GM18873 (cell line): Measurements from ENCODE around the gene TSPAN33.

Experiments
- ATAC-seq: cut with Tn5 transposase; IDR thresholded peaks from one replicate; pipeline ENCODE4 v1.9.1; 2021; ENCODE audit warnings: mild to moderate bottlenecking, moderate library complexity, moderate number of reproducible peaks; ENCODE audit not compliant: unreplicated experiment, low FRiP score

The TSPAN33 gene

DNA sequence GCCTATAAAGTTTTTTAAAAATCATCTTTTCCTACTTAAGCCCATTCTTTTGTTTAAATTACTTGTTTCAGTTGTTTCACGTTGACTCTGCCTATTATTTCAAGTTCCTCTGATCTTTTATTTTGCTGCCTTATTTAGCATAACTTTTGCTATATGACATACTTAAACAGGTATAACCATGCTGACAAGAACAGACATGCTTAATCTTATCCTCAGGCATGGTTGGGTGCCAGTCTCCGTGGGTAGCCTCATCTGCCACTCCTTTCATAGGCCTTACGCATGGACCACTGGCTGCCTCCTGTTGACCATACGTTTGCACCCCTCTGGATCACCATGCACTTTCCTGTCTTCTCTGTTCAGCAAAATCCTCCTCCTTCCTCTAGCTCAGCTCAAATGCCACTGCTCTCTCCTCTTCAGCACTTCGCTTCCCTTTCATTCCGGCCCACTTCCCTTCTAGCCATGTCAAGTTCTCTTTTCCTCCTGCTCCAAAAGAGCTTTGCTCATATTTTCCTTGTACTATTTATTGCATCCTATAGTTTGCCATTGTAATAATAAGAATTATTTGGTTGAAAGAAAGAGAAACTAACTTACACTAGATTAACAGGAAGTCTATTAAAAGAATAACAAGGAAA is 10.0 kb upstream of the TSPAN33 start:
- no peak for ATAC-seq

DNA sequence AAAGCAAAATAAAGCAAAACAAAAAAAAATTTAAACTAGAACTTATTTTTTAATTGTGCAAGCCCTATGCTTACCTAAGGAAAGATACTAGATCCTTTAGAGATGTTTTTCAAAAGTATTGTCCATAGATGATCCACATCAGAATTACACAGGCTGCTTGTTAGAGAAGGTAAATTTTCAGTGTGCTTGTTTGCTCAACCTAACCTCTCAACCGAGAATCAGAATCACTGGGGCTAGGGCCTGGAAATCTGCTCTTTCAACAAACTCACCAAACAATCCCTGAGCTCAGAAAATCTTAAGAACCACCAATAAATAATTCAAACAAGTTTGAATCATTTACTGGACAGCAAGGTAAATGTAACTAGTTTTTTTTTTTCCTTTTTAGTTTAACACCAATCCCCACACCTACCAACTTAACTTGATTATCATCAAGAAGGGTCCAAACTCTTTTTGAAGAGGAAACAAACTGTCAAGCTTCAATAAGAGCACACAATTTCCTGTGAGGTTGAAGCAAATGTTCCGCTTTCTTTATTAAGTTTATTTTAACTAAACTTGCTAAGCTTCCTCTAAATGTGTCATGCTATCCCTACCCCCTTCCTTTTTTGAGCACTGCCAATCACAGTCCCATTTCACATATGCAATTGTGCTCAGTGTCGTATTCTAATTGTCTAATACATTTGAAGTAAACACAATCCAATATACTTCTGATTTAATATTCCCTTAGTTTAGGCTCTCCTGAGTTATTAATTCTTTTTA is 7.4 kb upstream of the TSPAN33 start:
- ATAC-seq = no peak

DNA sequence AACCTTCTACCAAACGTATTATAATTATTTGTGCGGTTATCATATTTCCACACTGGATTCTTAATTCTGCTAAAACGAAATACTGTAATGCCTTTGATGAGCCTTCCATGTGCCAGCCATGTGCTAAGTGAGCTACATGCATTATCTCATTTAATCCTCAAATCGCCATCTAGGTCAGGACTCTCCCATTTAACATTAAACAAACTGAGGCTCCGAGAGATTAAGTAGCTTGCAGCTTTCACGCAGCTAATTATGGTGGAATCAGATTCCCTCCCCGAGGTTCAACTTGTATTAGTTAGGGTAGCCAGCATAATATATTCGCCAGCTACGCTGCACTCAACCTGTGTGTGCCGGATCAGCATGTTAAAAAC is 798 bp upstream of the TSPAN33 start:
- no peak for ATAC-seq

DNA sequence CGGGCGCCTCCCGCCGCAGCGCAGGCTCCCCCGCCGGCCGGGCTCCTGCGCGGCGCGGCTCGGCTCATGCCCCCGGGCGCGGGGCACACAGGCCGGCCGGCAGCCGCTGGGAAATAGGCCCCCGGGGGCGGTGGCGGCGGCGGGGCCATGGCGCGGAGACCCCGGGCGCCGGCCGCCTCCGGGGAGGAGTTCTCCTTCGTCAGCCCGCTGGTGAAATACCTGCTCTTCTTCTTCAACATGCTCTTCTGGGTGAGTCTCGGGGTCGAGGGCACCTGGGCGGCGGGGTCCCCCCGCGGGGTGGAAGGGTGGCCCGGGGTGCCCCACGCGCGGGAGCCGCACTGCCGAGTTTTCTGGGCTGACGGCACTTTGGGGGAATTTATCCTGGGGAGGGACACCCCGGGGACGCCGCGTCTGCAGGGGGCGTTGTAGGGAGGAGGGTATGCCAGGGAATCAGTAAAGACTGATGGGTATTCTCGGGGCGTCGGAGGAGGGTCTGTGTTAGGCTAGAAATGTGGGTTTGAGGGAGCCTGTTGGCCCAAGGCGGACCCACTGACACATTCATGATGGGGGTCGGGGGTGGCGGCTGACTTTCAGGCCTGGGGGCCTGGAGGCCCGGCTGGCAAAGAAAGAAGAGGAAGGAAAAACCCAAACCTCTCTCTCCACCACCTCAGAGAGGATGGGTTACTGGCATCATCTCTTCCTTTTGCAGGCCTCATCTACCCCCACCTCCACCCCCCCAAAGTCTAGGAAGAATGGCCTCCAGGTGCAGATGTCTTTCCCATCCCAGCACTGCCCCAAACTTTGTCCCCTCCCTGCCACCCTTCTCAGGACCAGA is 544 bp downstream of the TSPAN33 start:
- ATAC-seq = no peak

DNA sequence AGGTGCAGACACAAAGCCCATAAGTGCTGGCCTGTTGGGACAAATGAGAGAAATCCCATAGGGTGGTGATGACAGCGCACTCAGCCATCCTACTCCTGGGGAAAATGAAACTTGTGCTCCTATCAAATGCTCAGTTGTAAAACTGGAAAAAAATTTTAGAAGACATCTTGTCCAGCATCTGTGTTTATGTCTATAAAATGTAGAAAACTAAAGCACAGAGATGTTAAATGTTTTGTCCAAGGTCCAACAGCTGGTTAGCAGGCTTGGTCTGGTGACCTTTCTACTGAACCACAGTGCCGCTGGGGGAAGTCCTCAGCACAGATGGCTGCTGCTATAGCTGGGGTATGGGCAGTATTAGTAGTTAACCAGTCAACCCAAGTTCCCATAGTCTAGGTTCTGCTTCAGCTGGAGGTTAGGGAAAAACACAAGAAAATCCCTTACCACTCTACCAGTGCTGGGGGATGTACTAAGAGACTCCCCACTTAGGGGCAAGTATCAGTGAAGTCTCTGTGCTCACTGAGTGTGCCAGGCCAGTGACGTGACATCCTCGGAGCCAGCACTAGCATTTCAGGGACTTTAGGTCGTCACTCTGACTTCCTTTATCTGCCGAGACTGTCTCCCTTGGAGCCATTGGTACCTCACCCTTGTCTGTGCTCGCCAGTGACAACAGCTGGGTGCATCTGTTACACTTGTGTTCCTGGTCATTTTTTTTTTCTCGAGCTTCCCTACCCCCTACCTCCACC is 1.9 kb downstream of the TSPAN33 start:
- ATAC-seq = peak; percentile 72

DNA sequence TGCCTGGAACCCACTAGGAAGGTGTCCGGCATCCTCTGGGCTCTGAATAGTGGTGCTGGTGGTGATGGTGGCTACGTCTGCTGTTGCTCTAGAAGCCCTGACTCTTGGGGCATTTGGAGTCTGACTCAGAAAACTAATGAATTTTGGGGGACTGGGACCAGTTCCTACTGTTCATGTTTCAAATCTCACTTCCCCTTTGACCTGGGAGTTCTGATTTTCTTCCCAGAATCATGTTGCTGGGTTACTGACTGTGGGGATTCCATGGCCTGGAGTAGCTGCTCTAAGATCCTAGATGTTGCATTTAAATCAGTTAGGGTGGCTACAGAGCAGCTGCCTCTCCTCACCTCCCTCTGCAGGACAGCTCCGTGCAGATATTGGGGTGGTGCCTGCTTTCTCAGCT is 3.2 kb downstream of the TSPAN33 start:
- no peak for ATAC-seq

DNA sequence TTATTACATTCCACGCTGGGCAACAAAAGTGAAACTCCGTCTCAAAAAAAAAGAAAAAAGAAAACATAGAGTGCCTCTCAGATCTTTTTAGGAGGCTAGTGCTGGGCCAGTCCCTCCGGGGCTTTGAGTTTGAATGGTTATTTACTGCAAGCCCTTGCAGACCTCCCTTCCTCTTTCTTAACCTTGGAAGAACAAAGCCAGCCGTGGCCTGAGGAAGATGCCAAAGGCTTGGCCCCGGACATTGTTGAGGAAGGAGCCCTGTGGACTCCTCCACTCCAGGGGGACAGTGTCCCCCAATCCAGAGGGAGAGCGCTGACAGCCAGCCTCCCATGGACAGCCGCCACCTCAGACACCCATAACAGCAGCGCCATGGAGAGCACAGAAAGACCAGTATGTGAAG is 5.0 kb downstream of the TSPAN33 start:
- no peak for ATAC-seq

DNA sequence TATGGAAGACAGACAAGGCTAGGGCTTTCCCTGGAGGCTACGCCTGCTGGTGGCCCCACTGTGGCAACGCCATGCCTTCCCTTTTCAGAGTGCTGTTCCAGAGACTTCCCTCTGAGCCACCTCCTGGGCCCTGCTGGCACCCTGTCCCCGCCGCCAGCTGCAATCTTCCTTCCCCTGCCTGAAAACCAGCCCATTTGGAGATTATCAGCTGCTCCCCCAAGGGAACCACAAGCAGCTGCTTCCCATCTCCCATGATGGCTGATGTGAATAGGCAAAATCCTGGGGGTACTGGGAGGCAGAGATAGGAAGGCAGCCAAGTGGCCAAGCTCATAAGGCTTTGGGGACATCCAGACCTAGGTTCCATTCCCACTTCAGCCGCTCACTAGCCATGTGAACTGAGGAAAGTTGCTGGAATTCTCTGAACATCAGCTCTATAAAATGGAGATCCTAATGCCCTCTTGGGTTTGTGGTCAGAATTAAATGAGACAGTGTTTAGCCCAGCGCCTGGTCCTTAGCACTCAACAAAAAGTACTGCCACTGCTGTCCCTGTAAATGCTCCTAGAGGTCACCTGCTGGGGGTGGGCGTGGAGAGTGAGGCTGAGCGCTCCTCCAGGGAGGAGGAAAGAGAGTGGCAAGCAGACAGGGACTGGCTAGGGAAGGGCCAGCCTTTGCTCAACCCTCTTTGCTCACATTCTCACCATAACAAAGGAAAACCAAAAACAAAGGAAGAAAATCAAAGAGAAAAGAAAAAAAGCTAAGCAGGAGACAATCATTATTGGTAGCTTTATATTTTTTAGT is 5.9 kb downstream of the TSPAN33 start:
- ATAC-seq = no peak

DNA sequence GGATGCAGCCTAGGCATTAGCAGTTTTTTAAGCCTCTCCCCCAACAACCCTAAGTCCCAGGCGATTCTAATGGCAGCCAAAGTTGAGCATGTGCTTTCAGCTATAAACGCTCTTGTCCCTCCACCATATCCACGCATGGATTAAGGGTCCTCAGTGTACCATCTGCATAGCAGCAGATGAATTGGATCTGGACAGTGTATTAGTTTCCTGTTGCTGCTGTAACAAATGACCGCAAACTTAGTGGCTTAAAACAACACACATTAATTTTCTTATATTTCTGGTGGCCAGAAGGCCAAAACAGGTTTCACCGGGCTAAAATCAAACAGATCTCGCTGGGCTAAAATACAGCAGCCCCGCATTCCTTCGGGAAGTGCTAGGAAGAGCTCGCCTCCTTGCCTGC is 13.1 kb downstream of the TSPAN33 start:
- no peak for ATAC-seq

DNA sequence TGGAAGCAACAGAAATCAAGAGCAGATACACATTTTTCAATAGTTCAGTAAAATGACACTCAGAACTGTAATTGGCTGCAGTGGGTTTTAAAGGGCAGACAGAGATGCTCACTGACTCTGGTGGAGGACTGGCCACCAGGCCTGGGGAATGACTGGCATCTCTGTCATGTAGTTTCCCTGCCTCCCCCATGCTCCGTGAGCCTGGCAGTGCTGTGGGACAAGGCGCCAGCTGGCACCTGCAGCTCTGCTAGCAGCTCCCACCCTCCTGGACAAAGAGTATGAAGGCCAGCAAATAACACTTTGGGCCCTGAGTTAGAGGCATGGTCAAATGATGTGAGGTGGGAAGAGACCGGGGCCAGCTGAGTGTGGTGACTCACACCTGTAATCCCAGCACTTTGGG is 15.0 kb downstream of the TSPAN33 start:
- no peak for ATAC-seq

DNA sequence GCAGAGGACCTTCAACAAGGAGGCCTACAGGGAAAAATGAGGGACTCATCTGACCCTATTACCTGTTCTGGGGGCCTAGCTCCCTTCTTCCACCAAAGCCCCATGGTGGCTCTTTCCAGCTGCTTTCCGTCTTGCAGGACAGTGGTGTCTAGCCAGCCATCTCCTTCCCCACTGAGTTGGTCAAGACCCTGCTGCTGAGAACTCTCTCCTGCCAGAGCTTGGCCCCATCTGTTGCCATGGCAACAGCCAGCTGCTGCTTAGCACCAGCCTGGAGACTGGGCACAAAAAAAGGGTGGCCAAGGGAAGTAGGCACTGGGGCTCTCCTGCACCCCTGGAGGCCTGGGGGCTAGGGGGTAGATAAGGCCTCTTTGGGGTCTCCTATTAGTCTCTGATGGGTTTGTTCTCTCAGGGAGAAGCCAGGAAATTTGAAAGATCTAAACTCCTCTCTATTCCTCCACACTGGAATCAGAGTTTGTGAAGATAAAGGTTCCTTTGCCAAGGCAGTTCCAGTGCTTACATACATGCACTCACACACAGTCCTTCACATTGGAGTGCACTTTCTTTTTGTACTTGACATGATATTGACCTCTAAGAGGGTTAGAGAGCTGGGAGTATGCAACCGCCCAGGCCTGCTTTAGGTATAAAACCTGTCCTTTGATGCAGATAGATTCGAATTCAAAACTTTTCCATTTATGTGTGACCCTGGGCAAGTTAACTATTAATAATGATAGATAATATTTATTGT is 15.8 kb downstream of the TSPAN33 start:
- no peak for ATAC-seq

DNA sequence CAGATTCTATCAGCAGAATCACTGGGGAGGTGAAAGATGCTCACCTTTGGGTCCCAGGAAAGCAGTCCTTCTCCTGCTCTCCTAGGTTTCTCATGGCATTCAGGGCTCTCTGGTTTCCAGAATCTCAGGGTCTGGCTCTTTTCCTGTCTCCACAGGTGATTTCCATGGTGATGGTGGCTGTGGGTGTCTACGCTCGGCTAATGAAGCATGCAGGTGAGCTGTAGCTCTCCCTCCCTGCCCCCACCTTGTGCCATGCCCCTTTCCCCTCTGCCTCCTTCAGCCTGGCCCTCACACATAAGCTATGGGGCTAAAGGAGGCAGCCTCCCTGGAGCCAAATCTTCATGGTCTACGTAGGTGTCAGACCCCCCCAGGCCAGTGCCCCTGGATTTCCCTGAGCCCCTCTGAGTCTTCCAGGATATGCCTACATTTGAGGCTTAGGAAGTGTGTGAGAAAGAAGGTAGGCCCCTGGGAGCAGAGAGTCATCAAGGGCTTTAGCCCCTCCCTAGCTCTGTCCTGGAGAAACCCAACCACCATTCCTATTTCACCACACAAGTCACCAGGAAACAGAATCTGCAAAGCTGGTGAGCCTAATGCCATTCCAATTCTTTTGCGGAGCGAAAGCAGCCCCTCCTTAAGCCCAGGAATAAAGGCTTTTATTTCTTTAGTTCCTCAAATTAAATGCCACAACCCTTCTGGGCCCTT is 17.2 kb downstream of the TSPAN33 start:
- ATAC-seq = no peak

DNA sequence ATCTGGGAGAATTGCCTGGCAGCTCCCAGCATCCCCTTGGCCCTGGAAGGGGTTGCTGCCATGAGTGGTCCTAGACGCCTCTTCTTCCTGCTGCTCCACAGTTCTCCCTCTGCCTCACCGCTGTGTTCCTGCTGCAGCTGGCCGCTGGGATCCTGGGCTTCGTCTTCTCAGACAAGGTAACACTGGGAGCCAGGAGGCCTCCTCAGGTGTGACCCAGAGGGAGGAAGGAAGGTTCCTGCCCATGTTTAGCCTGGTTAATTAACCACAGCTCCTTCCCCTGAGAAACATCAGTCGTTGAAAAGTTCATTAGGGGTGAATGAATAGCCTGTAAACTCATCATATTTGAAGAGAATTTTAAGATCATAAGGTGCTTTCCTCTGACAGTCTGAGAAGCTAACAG is 18.2 kb downstream of the TSPAN33 start:
- no peak for ATAC-seq

DNA sequence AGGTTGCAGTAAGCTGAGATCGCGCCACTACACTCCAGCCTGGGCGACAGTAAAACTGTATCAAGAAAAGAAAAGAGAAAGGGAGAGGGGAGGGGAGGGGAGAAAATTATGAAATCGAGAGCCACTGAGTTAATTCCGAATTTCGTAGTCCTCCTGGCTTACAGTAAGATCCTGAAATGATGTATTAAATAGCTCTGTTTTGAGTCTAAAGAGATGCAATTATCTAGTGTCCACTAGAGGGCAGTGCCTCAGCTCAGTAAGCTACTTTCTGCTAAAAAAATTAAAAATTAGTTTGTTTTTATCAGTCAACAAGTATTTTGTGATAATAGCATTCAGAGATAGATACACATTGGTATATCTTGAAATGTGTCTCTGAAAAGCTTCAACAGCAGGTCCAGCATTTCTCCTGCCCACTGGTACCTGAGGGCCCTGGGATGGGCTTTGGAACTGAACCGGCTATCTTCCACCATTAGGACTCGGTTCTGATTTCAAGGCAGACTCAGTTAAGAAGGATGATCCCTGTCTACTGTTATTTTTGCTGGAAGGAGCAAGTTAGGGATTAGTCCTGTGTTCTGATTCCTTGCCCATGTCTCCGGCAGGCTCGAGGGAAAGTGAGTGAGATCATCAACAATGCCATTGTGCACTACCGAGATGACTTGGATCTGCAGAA is 19.5 kb downstream of the TSPAN33 start:
- no peak for ATAC-seq

DNA sequence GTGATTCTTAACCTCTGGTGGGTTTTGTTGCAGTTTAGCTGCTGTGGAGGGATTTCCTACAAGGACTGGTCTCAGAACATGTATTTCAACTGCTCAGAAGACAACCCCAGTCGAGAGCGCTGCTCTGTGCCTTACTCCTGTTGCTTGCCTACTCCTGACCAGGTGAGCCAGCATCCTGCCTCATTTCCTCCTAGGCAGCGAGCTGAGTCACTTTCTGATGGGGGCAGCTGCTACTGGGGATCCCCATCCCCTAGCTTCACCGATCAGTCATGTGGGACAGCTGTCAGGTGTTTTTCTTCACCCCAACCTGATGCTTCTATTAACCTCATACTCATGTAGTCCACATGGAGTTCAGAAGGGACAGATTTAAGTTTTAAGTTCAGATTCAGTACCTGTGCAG is 22.2 kb downstream of the TSPAN33 start:
- ATAC-seq = peak; percentile 54

DNA sequence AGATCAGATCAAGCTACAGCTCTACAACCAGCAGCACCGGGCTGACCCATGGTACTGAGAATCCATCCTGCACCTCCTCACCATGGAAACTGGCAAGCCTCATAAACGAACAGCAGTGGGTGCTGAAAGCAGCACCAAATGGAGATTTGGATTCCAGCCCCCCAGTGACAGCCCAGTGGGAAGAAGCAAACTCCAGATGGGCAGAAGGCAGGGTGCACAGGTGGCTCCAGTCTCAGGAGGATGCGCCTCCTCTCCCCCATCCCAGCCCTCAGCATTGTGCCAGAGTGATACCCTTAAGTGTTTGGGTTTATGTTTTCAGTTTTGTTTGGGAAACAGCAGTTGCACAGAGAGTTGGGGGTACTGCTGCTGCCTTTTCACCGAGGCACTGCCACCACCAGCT is 23.3 kb downstream of the TSPAN33 start:
- no peak for ATAC-seq

DNA sequence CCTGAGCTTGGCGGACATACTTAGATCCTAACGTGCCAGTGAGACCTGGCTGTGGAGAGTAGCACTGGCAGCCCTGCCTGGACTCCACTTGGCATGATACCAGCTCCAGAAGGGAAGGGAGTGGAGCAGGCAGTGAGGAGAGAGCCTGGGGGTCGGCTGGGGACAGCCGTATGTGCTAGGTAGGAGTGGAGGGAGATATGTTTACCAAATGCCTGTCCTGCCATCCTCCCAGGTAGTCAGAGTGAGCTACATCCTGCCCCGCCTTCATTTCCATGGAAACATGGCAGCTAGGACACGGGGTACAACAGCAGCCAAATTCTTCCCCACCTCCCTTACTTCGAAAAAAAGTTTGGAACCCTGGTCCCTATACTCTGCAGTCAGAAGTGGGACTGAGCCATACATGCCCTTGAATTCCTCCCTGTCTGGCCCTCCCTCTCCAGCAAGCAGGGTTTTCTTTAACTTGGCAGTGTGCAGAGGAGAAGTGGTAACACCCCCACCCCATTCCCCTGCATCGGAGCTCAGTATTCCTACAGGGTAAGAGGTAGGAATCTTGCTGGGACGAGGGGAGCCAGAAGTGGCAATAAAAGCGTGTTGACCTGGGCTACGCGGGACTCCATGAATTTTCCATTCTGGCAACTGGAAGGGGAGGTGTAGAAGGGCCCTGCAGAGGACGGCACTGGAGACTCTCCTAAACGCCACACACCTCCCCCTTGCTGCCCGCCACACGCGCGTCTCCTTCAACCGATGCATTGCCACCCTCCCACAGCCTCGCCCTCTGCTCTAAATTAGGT is 23.9 kb downstream of the TSPAN33 start:
- ATAC-seq = no peak
